HUES6 (cell line): Measurements from ENCODE around the gene G3BP1.
"Not testable (repeated sequence)": the region's sequence is repeated elsewhere in the genome, so short reads cannot be mapped to it uniquely, and the experiment has no call there.

Source experiments
- H3K27ac ChIP-seq: 2 replicates; pipeline ENCODE4 v1.7.0; 2013; ENCODE audit warnings: low read depth, mild to moderate bottlenecking, low read length, inconsistent platforms
- H3K27me3 ChIP-seq: 2 replicates; pipeline ENCODE4 v1.6.1; 2013; ENCODE audit warnings: low read length; ENCODE audit not compliant: control insufficient read depth, insufficient read depth
- H3K36me3 ChIP-seq: 2 replicates; pipeline ENCODE4 v1.6.1; 2013; ENCODE audit warnings: low read length; ENCODE audit not compliant: control insufficient read depth, insufficient read depth
- H3K4me1 ChIP-seq: 2 replicates; pipeline ENCODE4 v1.6.1; 2013; ENCODE audit warnings: low read length; ENCODE audit not compliant: control insufficient read depth, insufficient read depth
- H3K4me3 ChIP-seq: 2 replicates; pipeline ENCODE4 v1.5.1; 2013; ENCODE audit warnings: low read depth, low read length
- H3K9ac ChIP-seq: one replicate; pipeline ENCODE4 v1.6.1; 2013; ENCODE audit warnings: mild to moderate bottlenecking, low read length
- H3K9me3 ChIP-seq: 2 replicates; pipeline ENCODE4 v1.6.1; 2013; ENCODE audit warnings: low read depth, low read length; ENCODE audit not compliant: control insufficient read depth, insufficient read depth

The G3BP1 gene

DNA sequence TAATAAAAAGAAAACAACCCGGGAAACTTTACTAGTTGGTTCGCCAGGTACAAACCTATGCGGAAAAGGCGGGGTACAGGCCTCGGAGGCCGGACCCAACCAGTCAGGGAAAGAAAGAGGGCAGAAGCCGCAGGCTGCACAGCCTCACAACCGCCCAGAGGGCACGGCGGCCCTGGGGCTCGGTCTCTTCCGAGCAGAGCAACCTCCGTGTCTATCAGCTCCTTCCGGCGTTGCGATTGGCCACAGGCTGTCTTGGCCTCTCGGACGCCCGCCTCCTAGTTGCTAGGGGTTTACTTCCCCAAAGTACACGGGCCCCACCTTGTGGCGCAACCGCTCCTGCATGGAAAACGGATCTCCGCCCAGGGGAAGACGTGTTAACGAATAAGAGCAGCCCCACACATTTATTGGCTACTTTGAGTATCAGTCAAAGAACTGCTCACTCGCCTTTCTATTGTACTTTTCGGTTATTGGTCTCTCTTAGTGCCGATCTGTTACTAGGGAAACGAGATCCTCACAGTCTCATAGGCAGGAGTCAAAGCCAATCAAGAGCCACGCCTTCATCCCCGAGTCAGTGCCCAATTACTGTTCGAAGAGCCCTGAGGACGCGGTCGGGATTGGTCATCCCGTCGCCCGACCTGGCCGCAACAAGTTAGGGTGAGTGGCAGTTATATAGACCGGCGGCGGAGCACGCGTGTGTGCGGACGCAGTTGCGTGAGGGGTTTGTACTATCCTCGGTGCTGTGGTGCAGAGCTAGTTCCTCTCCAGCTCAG, at the start of gene G3BP1:
TSS of gene G3BP1 (plus strand) at position 696 of the 770 bp plus-strand sequence. CDS start 14,667 bp downstream, outside the sequence.
- Histone ChIP-seq H3K27ac (peak within 1 kb of the TSS; percentile 97), H3K36me3 (peaks cover 4% of the 10 kb centered on the region; the same call in 1 of the 2 replicates), H3K27me3 (no peaks in the 10 kb centered on the region), H3K9me3 (no peaks in the 10 kb centered on the region), H3K9ac (peak within 1 kb of the TSS; percentile 97), H3K4me1 (peaks cover 11% of the 10 kb centered on the region), H3K4me3 (peak within 1 kb of the TSS; percentile 88)

DNA sequence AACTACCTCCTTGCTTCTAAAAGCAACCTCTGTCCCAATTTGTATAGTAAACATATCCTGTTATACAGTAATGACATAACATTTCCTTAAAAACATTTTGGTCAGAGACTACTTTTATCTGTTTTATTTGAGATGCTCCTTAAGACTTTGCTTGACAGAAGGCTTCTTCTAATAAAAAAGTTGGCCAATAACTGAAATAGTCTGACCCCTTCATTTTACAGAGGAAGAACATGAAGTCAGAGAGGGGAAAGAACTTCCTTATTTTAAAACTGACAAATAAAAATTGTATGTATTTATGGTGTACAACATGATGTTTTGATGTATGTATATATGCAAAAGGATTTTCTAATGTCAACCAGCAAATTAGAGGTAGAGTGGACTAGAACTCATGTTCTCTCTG, 49.2 kb upstream of the G3BP1 start:
- Histone ChIP-seq H3K9ac (no peak overlapping the region), H3K27ac (no peak overlapping the region), H3K36me3 (no peaks in the 10 kb centered on the region), H3K4me3 (no peak overlapping the region), H3K9me3 (0 out of 2 replicates have a peak, but pooled peaks cover 14% of the 10 kb centered on the region), H3K4me1 (peaks cover 12% of the 10 kb centered on the region), H3K27me3 (no peaks in the 10 kb centered on the region)

GRCh38 chr5:151724360-151724759, 47.4 kb upstream of the G3BP1 start:
- peaks cover 12% of the 10 kb centered on the region for H3K4me1 ChIP-seq

GRCh38 chr5:151729597-151729996, 42.2 kb upstream of the G3BP1 start:
- H3K4me3 ChIP-seq, H3K27me3 ChIP-seq, H3K9ac ChIP-seq, H3K27ac ChIP-seq, H3K4me1 ChIP-seq, H3K36me3 ChIP-seq: not testable (repeated sequence)
- H3K9me3 ChIP-seq = peaks cover 30% of the 10 kb centered on the region

More at GRCh38 chr5:151724360-151724759, 47.4 kb upstream of the G3BP1 start:
- Histone ChIP-seq H3K9ac (no peak overlapping the region), H3K27me3 (no peaks in the 10 kb centered on the region), H3K27ac (no peak overlapping the region), H3K36me3 (no peaks in the 10 kb centered on the region), H3K4me3 (no peak overlapping the region), H3K9me3 (peaks cover 28% of the 10 kb centered on the region)

DNA sequence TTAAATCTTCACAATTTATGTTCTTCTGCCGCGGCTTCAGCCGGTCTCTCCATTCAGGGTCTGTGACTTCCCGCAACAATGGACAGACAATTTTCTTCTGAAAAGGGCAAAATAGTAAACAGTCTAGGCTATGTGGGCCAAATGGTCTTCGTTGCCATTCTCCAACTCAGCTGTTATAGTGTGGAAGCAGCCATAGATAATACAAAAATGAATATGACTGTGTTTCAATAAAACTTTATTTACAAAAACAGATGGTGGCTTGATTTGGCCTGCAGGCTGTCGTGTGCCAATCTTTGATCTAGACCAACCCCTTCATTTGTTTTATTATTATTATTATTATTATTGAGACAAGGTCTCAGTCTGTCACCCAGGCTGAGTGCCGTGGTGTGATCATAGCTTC, 41.4 kb upstream of the G3BP1 start:
- Histone ChIP-seq H3K4me1 (no peaks in the 10 kb centered on the region), H3K27me3 (no peaks in the 10 kb centered on the region), H3K9me3 (peaks cover 30% of the 10 kb centered on the region), H3K27ac (no peak overlapping the region), H3K36me3 (no peaks in the 10 kb centered on the region), H3K4me3 (no peak overlapping the region), H3K9ac (no peak overlapping the region)

- Histone ChIP-seq H3K4me1 (no peaks in the 10 kb centered on the region), H3K9ac (no peak overlapping the region), H3K9me3 (peaks cover 23% of the 10 kb centered on the region), H3K27me3 (no peaks in the 10 kb centered on the region), H3K27ac (no peak overlapping the region), H3K4me3 (no peak overlapping the region), H3K36me3 (no peaks in the 10 kb centered on the region)
Observed at GRCh38 chr5:151733358-151734063, 38.2 kb upstream of the G3BP1 start.

DNA sequence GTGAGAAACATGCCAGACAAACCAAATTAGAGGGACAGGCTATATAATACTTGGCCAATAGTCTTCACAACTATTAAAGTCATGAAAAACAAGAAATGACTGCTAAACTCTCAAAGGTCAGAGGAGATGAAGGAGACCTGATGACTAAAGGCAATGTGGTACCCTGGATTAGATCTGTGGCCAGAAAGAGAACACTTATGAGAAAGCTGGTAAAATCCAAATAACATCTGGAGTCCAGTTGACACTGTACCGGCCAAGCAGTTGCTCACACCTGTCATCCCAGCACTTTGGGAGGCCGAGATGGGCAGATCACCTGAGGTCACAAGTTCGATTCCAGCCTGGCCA, 37.7 kb upstream of the G3BP1 start:
- no peaks in the 10 kb centered on the region for H3K36me3 ChIP-seq
- H3K9ac ChIP-seq = no peak overlapping the region
- H3K4me3 ChIP-seq = no peak overlapping the region
- H3K4me1 ChIP-seq = no peaks in the 10 kb centered on the region
- no peak overlapping the region for H3K27ac ChIP-seq
- no peaks in the 10 kb centered on the region for H3K27me3 ChIP-seq
- H3K9me3 ChIP-seq = peaks cover 20% of the 10 kb centered on the region

- no peak overlapping the region for H3K27ac ChIP-seq
- no peaks in the 10 kb centered on the region for H3K27me3 ChIP-seq
- H3K4me1 ChIP-seq = peaks cover 14% of the 10 kb centered on the region
- H3K9me3 ChIP-seq = peaks cover 6% of the 10 kb centered on the region
- H3K36me3 ChIP-seq = no peaks in the 10 kb centered on the region
- no peak overlapping the region for H3K9ac ChIP-seq
- H3K4me3 ChIP-seq = no peak overlapping the region
Observed at GRCh38 chr5:151735646-151736045, 36.1 kb upstream of the G3BP1 start.

- H3K27me3 ChIP-seq = no peaks in the 10 kb centered on the region
- H3K36me3 ChIP-seq = no peaks in the 10 kb centered on the region
- no peak overlapping the region for H3K27ac ChIP-seq
- peaks cover 16% of the 10 kb centered on the region for H3K4me1 ChIP-seq
- no peak overlapping the region for H3K4me3 ChIP-seq
- H3K9me3 ChIP-seq = no peaks in the 10 kb centered on the region
- no peak overlapping the region for H3K9ac ChIP-seq
Observed at GRCh38 chr5:151737431-151737830, 34.3 kb upstream of the G3BP1 start.

DNA sequence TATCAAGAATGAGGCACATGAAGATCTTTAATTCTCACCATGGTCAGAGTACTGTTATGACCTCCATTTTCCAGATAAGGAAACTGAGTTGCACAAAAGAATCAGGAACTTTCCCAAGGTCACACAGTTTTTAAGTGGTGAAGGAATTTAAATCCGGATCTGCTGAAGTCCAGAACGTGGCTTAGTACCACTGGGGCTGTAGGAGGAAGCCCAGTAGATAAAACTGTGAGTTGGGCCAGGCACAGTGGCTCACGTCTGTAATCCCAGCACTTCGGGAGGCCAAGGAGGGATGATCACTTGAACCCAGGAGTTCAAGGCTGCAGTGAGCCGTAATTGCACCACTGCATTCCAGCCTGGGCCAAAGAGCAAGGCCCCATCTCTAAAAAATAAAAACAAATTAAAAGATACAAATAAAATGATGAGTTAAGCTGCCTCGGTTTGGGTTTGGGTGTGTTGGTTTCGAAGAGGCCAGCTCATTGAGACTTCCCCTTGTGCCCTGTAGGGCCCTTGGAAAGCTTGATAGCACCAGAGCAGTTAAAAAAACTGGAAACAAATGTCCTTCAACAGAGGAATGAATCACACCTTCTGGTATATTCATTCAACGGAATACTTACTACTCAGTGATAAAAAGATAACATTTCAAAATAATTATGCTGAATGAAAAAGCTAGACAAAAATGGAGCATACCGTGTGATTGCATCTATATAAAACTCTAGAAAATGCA, 33.5 kb upstream of the G3BP1 start:
- Histone ChIP-seq H3K36me3 (peaks cover 2% of the 10 kb centered on the region; the same call in 1 of the 2 replicates), H3K9me3 (no peaks in the 10 kb centered on the region), H3K4me1 (peaks cover 16% of the 10 kb centered on the region), H3K27ac (no peak overlapping the region), H3K4me3 (no peak overlapping the region), H3K27me3 (no peaks in the 10 kb centered on the region), H3K9ac (no peak overlapping the region)

DNA sequence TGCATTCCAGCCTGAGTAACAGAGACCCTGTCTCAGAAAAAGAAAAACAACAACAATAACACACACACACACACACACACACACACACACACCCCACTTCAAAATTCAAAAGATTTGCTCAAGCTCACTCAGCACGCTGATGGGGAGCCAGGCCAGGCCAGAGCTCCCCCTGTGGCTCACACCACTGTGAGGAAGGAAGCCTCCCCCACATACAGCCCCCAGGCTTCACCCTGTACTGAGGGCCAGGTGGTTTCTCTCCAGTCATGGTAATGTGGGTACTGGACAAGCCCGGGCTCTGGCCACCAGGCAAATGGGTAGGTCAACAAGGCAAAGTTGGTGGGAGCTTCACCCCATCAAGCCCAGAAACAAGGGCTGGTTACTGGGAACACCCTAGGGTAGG, 32.4 kb upstream of the G3BP1 start:
- no peaks in the 10 kb centered on the region for H3K9me3 ChIP-seq
- no peak overlapping the region for H3K9ac ChIP-seq
- H3K4me1 ChIP-seq = peaks cover 16% of the 10 kb centered on the region

More for the DNA sequence above, 32.4 kb upstream of the G3BP1 start:
- H3K27me3 ChIP-seq = no peaks in the 10 kb centered on the region
- H3K36me3 ChIP-seq = peaks cover 3% of the 10 kb centered on the region; the same call in 1 of the 2 replicates
- peak overlapping the region; percentile 39; the same call in 1 of the 2 replicates for H3K27ac ChIP-seq
- H3K4me3 ChIP-seq = no peak overlapping the region
